GM03348 (cell line): ENCODE data around the gene MUL1.
A peak's percentile ranks its signal among the peaks of the same experiment; 100 is the strongest.

Experiments used
- DNase-seq: peaks from one replicate; pipeline ENCODE4 v3.0.0; 2012; ENCODE audit warnings: low spot score

MUL1 gene

GRCh38 chr1:20485527-20486456 lies 22.2 kb downstream of the MUL1 start, which contains the start of gene CAMK2N1:
TSS of gene CAMK2N1 (minus strand) at chr1:20486210. CDS start at chr1:20485379, 831 bp downstream.
- peak; percentile 94 for DNase-seq

GRCh38 chr1:20484519-20485462 lies 23.2 kb downstream of the MUL1 start:
- DNase-seq = peak; percentile 35

- DNase-seq = peak; percentile 32
These were observed 24.0 kb downstream of the MUL1 start for GRCh38 chr1:20483833-20484518.

GRCh38 chr1:20483098-20483832 lies 24.7 kb downstream of the MUL1 start:
- DNase-seq = no peak

GRCh38 chr1:20481643-20482498 lies 26.1 kb downstream of the MUL1 start:
- no peak for DNase-seq

GRCh38 chr1:20480951-20481617 lies 26.9 kb downstream of the MUL1 start:
- DNase-seq = no peak

GRCh38 chr1:20480243-20480944 lies 27.6 kb downstream of the MUL1 start:
- no peak for DNase-seq

GRCh38 chr1:20479840-20480239 lies 28.1 kb downstream of the MUL1 start:
- no peak for DNase-seq

GRCh38 chr1:20478057-20478635 lies 29.8 kb downstream of the MUL1 start:
- DNase-seq = no peak

GRCh38 chr1:20477348-20478056 lies 30.4 kb downstream of the MUL1 start:
- peak; percentile 47 for DNase-seq

GRCh38 chr1:20476265-20477038 lies 31.5 kb downstream of the MUL1 start:
- peak; percentile 29 for DNase-seq

- DNase-seq = no peak
These were observed 33.0 kb downstream of the MUL1 start for GRCh38 chr1:20474996-20475395.

- DNase-seq = no peak
These were observed 33.5 kb downstream of the MUL1 start for GRCh38 chr1:20474333-20474975.

GRCh38 chr1:20473894-20474293 lies 34.1 kb downstream of the MUL1 start:
- DNase-seq = no peak

GRCh38 chr1:20472860-20473711 lies 34.9 kb downstream of the MUL1 start:
- peak; percentile 63 for DNase-seq

GRCh38 chr1:20472121-20472520 lies 35.8 kb downstream of the MUL1 start:
- DNase-seq = no peak
